ENCODE measurements around the gene VSIG2.

VSIG2 gene

GRCh38 chr11:124793466-124794278, 41.6 kb upstream of the VSIG2 start:
- no peak overlapping the region for H3K4me3 ChIP-seq (replicated peaks; ENCODE audit: low read depth, low read length)
- TF ChIP-seq CTCF (IDR thresholded peaks at IDR 0.05; ENCODE audit: low read length, missing control alignments): peak; percentile 78
- DNase-seq (ENCODE audit: low read depth): peak; percentile 68

GRCh38 chr11:124791626-124792341, 39.7 kb upstream of the VSIG2 start:
- TF ChIP-seq CTCF (IDR thresholded peaks at IDR 0.05; ENCODE audit: low read length, missing control alignments): no peak
- DNase-seq (ENCODE audit: low read depth): no peak

GRCh38 chr11:124788521-124788920, 36.5 kb upstream of the VSIG2 start:
- no peak for DNase-seq (ENCODE audit: low read depth)
- no peak for TF ChIP-seq CTCF (IDR thresholded peaks at IDR 0.05; ENCODE audit: low read length, missing control alignments)

More at GRCh38 chr11:124791626-124792341, 39.7 kb upstream of the VSIG2 start:
- no peak overlapping the region for H3K4me3 ChIP-seq (replicated peaks; ENCODE audit: low read depth, low read length)

GRCh38 chr11:124784051-124784450, 32.0 kb upstream of the VSIG2 start:
- no peak overlapping the region for H3K4me3 ChIP-seq (replicated peaks; ENCODE audit: low read depth, low read length)
- no peak for TF ChIP-seq CTCF (IDR thresholded peaks at IDR 0.05; ENCODE audit: low read length, missing control alignments)
- no peak for DNase-seq (ENCODE audit: low read depth)

More at GRCh38 chr11:124788521-124788920, 36.5 kb upstream of the VSIG2 start:
- H3K4me3 ChIP-seq (replicated peaks; ENCODE audit: low read depth, low read length): no peak overlapping the region

- DNase-seq (ENCODE audit: low read depth): no peak
- no peak overlapping the region for H3K4me3 ChIP-seq (replicated peaks; ENCODE audit: low read depth, low read length)
- no peak for TF ChIP-seq CTCF (IDR thresholded peaks at IDR 0.05; ENCODE audit: low read length, missing control alignments)
Measured at GRCh38 chr11:124783002-124783401, 30.9 kb upstream of the VSIG2 start.

GRCh38 chr11:124779568-124779967, 27.5 kb upstream of the VSIG2 start:
- no peak for TF ChIP-seq CTCF (IDR thresholded peaks at IDR 0.05; ENCODE audit: low read length, missing control alignments)
- H3K4me3 ChIP-seq (replicated peaks; ENCODE audit: low read depth, low read length): no peak overlapping the region
- DNase-seq (ENCODE audit: low read depth): no peak

Data from fibroblast of pulmonary artery (primary cell).